GM19099 (cell line): ENCODE data around the gene CDH23.

ENCODE experiments used
- POLR2A ChIP-seq: IDR thresholded peaks from 3 replicates; pipeline ENCODE4 v1.6.1; 2011; ENCODE audit warnings: low read depth; ENCODE audit not compliant: insufficient read length; ENCODE audit errors: extremely low read depth

CDH23 gene

GRCh38 chr10:71467569-71468362 is 71.0 kb downstream of the CDH23 start:
- no peak for TF ChIP-seq POLR2A

- TF ChIP-seq POLR2A = no peak
These were observed 71.8 kb downstream of the CDH23 start for GRCh38 chr10:71468363-71469094.

- TF ChIP-seq POLR2A = no peak
These were observed 74.3 kb downstream of the CDH23 start for GRCh38 chr10:71471006-71471405.

- no peak for TF ChIP-seq POLR2A
These were observed 75.2 kb downstream of the CDH23 start for GRCh38 chr10:71471957-71472365.

- TF ChIP-seq POLR2A = no peak
These were observed 75.7 kb downstream of the CDH23 start for GRCh38 chr10:71472466-71472865.

GRCh38 chr10:71472912-71473311 is 76.2 kb downstream of the CDH23 start:
- no peak for TF ChIP-seq POLR2A

GRCh38 chr10:71473671-71474599 is 77.2 kb downstream of the CDH23 start:
- no peak for TF ChIP-seq POLR2A

- TF ChIP-seq POLR2A = no peak
These were observed 78.1 kb downstream of the CDH23 start for GRCh38 chr10:71474702-71475242.

- TF ChIP-seq POLR2A = no peak
These were observed 78.6 kb downstream of the CDH23 start for GRCh38 chr10:71475243-71475871.

- TF ChIP-seq POLR2A = no peak
These were observed 79.7 kb downstream of the CDH23 start for GRCh38 chr10:71476228-71477011.

GRCh38 chr10:71478173-71478572 is 81.5 kb downstream of the CDH23 start:
- TF ChIP-seq POLR2A = no peak

- TF ChIP-seq POLR2A = no peak
These were observed 82.2 kb downstream of the CDH23 start for GRCh38 chr10:71478813-71479365.

- TF ChIP-seq POLR2A = no peak
These were observed 83.1 kb downstream of the CDH23 start for GRCh38 chr10:71479831-71480230.
